GM23338 (cell line): ENCODE measurements around the gene PTGDR2. TPM values are rescaled to one million over a fixed set of nuclear protein-coding genes. Genes with fewer than 3 reads are reported as not detected.

ENCODE experiments used
- ATAC-seq: fragments of 200-7000 bp; cut with Tn5 transposase; 3 replicates; pipeline ENCODE4 v1.9.1; 2020
- DNase-seq: peaks from one replicate; pipeline ENCODE4 v3.0.0-alpha.2; 2015; ENCODE audit warnings: low spot score
- H2AFZ ChIP-seq: fragments of 200-600 bp; sonication (generic); 2 replicates; pipeline ENCODE4 v1.8.0; 2016; ENCODE audit warnings: antibody characterized with exemption, mild to moderate bottlenecking, moderate library complexity
- H3F3A ChIP-seq: fragments of 200-600 bp; sonication (generic); replicated peaks from 2 replicates; pipeline ENCODE4 v1.8.0; 2017; ENCODE audit warnings: antibody characterized with exemption, mixed run types, low read depth
- H3K27ac ChIP-seq: fragments of 200-600 bp; sonication (generic); 2 replicates; pipeline ENCODE4 v1.6.1; 2016; ENCODE audit warnings: low read depth
- H3K27me3 ChIP-seq: fragments of 200-600 bp; sonication (generic); 2 replicates; pipeline ENCODE4 v1.8.0; 2016; ENCODE audit warnings: mild to moderate bottlenecking, mixed run types, moderate library complexity; ENCODE audit not compliant: insufficient read depth
- H3K36me3 ChIP-seq: fragments of 200-600 bp; sonication (generic); 2 replicates; pipeline ENCODE4 v1.8.0; 2016; ENCODE audit warnings: mild to moderate bottlenecking; ENCODE audit not compliant: insufficient read depth
- H3K4me1 ChIP-seq: fragments of 200-600 bp; sonication (generic); 2 replicates; pipeline ENCODE4 v1.8.0; 2016; ENCODE audit warnings: mild to moderate bottlenecking, moderate library complexity; ENCODE audit not compliant: insufficient read depth
- H3K4me2 ChIP-seq: fragments of 200-600 bp; sonication (generic); 2 replicates; pipeline ENCODE4 v1.7.1; 2017; ENCODE audit warnings: mixed run types
- H3K4me3 ChIP-seq: fragments of 200-600 bp; sonication (generic); 2 replicates; pipeline ENCODE4 v1.6.1; 2016; ENCODE audit warnings: mixed run types
- H3K79me2 ChIP-seq: fragments of 200-600 bp; sonication (generic); replicated peaks from 2 replicates; pipeline ENCODE4 v1.8.0; 2017; ENCODE audit warnings: mild to moderate bottlenecking; ENCODE audit not compliant: insufficient read depth
- H3K9me2 ChIP-seq: fragments of 200-600 bp; sonication (generic); 2 replicates; pipeline ENCODE4 v1.8.0; 2017; ENCODE audit not compliant: insufficient read depth
- H4K20me1 ChIP-seq: fragments of 200-600 bp; sonication (generic); replicated peaks from 2 replicates; pipeline ENCODE4 v1.8.0; 2017; ENCODE audit warnings: mild to moderate bottlenecking; ENCODE audit not compliant: insufficient read depth
- H3K27ac Mint-ChIP-seq: 2 replicates; pipeline ENCODE4 v1.8.0; 2020; ENCODE audit warnings: inconsistent platforms, mild to moderate bottlenecking, moderate library complexity, mixed read lengths
- H3K27me3 Mint-ChIP-seq: 3 replicates; pipeline ENCODE4 v1.8.0; 2022; ENCODE audit warnings: low read depth, mild to moderate bottlenecking, moderate library complexity, mixed read lengths, inconsistent platforms; ENCODE audit not compliant: insufficient read depth, poor library complexity
- H3K36me3 Mint-ChIP-seq: 3 replicates; pipeline ENCODE4 v1.8.0; 2021; ENCODE audit warnings: low read depth, mild to moderate bottlenecking, inconsistent platforms, moderate library complexity, mixed read lengths
- H3K4me1 Mint-ChIP-seq: 3 replicates; pipeline ENCODE4 v1.8.0; 2020; ENCODE audit warnings: mild to moderate bottlenecking, inconsistent platforms, mixed read lengths
- H3K4me3 Mint-ChIP-seq: 3 replicates; pipeline ENCODE4 v1.8.0; 2021; ENCODE audit warnings: moderate library complexity, mild to moderate bottlenecking, inconsistent platforms, mixed read lengths
- H3K9me3 Mint-ChIP-seq: 3 replicates; pipeline ENCODE4 v1.8.0; 2020; ENCODE audit warnings: moderate library complexity, mild to moderate bottlenecking, inconsistent platforms, mixed read lengths
- CREB1 ChIP-seq: fragments of 250-450 bp; sonication (Bioruptor Pico); IDR thresholded peaks from 2 replicates; pipeline ENCODE4 v1.5.0; 2020; ENCODE audit warnings: low read depth, mild to moderate bottlenecking, moderate library complexity
- EZH2 ChIP-seq: fragments of 200-600 bp; sonication (generic); IDR thresholded peaks from one replicate; pipeline ENCODE4 v1.8.0; 2017; ENCODE audit warnings: antibody characterized with exemption, mild to moderate bottlenecking, low read depth; ENCODE audit not compliant: unreplicated experiment
- EZH2phosphoT487 ChIP-seq: fragments of 200-600 bp; sonication (generic); IDR thresholded peaks from one replicate; pipeline ENCODE4 v1.8.1; 2018; ENCODE audit warnings: antibody characterized with exemption; ENCODE audit not compliant: unreplicated experiment
- JUNB ChIP-seq: IDR thresholded peaks from one replicate; pipeline ENCODE4 v1.6.1; 2016; ENCODE audit warnings: antibody characterized with exemption; ENCODE audit not compliant: unreplicated experiment
- NANOG ChIP-seq: IDR thresholded peaks from 2 replicates; pipeline ENCODE4 v1.6.1; 2016; ENCODE audit warnings: antibody characterized with exemption, borderline replicate concordance
- POLR2AphosphoS5 ChIP-seq: IDR thresholded peaks from 2 replicates; pipeline ENCODE4 v1.6.1; 2016; ENCODE audit warnings: antibody characterized with exemption, low read depth
- ZNF114 ChIP-seq: fragments of 250-450 bp; sonication (Bioruptor Pico); IDR thresholded peaks from 2 replicates; pipeline ENCODE4 v1.5.0; 2020; ENCODE audit warnings: mild to moderate bottlenecking, moderate library complexity
- polyA plus RNA-seq: library from polyadenylated mRNA; unstranded; fragments of >200 nt; fragmentation: Nextera tagmentation; extraction: Ambion mirVana; gene quantifications from 2 replicates; pipeline ENCODE4 v1.2.1, GENCODE V29; 2016
- total RNA-seq: library from RNA; depleted of rRNA; stranded (reverse); fragments of >200 nt; shearing (Covaris generic); gene quantifications from 2 replicates; pipeline ENCODE4 v1.2.3, GENCODE V29; 2014
- TF ChIP-seq, protein P1 (sequence below): fragments of 250-450 bp; sonication (Bioruptor Pico); IDR thresholded peaks from 2 replicates; pipeline ENCODE4 v1.5.0; 2020; ENCODE audit warnings: mild to moderate bottlenecking, moderate library complexity
- TF ChIP-seq, protein P2 (sequence below): IDR thresholded peaks from 2 replicates; pipeline ENCODE4 v1.6.1; 2016; ENCODE audit warnings: antibody characterized with exemption

PTGDR2 gene
- total and polyA plus RNA-seq, 2 experiments from 2014 or later: 0.24 to 0.73 TPM

DNA sequence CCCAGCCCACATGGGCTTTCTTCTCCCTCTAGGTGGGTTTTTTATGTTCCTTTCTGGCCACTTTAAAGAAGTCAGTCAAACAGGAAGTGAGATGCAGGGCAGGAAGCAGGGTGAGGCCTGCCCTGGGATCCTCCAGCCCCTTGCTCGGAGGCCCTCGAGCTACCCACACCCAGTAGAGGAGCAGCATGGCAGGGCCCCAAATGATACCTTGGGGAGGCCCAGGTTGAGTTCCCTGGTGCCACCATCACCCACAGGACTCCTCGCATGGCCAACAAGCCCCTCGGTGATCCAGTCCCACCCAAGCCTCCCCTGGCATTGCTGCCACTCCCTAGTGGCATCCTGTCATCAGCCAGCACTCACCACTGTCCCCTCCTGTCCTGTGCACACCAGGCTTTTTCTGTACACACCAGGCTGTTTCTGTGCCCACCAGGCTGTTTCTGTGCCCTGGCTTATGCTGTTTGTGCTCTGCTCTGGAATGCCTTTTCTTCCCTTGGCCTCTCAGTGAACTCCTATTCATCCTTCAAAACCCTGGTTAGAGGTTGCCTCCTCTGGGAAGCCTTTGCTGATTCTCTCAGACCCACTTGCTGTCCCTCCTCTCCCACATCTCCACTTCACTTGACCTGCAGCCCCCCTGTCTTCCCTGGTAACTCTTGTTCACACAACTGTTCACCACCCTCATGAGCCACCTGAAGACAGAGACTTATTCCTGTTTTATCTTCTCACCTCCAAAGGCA, 3.1 kb upstream of the PTGDR2 start (continued):
- TF ChIP-seq, protein P1, sequence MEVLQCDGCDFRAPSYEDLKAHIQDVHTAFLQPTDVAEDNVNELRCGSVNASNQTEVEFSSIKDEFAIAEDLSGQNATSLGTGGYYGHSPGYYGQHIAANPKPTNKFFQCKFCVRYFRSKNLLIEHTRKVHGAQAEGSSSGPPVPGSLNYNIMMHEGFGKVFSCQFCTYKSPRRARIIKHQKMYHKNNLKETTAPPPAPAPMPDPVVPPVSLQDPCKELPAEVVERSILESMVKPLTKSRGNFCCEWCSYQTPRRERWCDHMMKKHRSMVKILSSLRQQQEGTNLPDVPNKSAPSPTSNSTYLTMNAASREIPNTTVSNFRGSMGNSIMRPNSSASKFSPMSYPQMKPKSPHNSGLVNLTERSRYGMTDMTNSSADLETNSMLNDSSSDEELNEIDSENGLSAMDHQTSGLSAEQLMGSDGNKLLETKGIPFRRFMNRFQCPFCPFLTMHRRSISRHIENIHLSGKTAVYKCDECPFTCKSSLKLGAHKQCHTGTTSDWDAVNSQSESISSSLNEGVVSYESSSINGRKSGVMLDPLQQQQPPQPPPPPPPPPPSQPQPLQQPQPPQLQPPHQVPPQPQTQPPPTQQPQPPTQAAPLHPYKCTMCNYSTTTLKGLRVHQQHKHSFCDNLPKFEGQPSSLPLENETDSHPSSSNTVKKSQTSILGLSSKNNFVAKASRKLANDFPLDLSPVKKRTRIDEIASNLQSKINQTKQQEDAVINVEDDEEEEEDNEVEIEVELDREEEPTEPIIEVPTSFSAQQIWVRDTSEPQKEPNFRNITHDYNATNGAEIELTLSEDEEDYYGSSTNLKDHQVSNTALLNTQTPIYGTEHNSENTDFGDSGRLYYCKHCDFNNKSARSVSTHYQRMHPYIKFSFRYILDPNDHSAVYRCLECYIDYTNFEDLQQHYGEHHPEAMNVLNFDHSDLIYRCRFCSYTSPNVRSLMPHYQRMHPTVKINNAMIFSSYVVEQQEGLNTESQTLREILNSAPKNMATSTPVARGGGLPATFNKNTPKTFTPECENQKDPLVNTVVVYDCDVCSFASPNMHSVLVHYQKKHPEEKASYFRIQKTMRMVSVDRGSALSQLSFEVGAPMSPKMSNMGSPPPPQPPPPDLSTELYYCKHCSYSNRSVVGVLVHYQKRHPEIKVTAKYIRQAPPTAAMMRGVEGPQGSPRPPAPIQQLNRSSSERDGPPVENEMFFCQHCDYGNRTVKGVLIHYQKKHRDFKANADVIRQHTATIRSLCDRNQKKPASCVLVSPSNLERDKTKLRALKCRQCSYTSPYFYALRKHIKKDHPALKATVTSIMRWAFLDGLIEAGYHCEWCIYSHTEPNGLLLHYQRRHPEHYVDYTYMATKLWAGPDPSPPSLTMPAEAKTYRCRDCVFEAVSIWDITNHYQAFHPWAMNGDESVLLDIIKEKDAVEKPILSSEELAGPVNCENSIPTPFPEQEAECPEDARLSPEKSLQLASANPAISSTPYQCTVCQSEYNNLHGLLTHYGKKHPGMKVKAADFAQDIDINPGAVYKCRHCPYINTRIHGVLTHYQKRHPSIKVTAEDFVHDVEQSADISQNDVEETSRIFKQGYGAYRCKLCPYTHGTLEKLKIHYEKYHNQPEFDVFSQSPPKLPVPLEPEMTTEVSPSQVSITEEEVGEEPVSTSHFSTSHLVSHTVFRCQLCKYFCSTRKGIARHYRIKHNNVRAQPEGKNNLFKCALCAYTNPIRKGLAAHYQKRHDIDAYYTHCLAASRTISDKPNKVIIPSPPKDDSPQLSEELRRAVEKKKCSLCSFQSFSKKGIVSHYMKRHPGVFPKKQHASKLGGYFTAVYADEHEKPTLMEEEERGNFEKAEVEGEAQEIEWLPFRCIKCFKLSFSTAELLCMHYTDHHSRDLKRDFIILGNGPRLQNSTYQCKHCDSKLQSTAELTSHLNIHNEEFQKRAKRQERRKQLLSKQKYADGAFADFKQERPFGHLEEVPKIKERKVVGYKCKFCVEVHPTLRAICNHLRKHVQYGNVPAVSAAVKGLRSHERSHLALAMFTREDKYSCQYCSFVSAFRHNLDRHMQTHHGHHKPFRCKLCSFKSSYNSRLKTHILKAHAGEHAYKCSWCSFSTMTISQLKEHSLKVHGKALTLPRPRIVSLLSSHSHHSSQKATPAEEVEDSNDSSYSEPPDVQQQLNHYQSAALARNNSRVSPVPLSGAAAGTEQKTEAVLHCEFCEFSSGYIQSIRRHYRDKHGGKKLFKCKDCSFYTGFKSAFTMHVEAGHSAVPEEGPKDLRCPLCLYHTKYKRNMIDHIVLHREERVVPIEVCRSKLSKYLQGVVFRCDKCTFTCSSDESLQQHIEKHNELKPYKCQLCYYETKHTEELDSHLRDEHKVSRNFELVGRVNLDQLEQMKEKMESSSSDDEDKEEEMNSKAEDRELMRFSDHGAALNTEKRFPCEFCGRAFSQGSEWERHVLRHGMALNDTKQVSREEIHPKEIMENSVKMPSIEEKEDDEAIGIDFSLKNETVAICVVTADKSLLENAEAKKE (CRISPR knock-in tag): no peak

DNA sequence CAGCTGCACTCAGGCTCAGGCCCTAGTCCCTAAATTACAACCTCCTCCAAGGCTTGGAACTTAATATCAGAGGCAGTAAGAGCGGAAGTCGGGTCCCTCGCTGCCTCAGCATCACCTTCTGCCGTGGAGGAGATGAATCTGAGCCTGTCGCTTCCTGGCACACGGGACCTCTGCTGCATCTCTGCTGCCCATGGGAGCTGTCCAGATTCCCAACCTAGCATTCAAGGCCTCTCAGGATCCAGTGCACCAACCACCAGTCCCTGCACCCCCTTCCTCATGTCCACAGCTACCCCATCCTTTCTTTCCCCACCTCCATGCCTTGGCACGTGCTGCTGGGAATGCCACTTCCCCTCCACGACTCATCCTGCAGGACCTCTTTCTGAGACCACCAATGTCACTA, 2.5 kb upstream of the PTGDR2 start:
- H3K4me1 Mint-ChIP-seq: no peaks in the 10 kb centered on the region
- TF ChIP-seq CREB1 (CRISPR knock-in tag): no peak
- no peak for TF ChIP-seq JUNB
- TF ChIP-seq EZH2: no peak
- no peak for TF ChIP-seq NANOG
- no peak for TF ChIP-seq ZNF114 (CRISPR knock-in tag)
- no peak for TF ChIP-seq EZH2phosphoT487
- TF ChIP-seq POLR2AphosphoS5: no peak
- TF ChIP-seq, protein P2, sequence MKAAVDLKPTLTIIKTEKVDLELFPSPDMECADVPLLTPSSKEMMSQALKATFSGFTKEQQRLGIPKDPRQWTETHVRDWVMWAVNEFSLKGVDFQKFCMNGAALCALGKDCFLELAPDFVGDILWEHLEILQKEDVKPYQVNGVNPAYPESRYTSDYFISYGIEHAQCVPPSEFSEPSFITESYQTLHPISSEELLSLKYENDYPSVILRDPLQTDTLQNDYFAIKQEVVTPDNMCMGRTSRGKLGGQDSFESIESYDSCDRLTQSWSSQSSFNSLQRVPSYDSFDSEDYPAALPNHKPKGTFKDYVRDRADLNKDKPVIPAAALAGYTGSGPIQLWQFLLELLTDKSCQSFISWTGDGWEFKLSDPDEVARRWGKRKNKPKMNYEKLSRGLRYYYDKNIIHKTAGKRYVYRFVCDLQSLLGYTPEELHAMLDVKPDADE: no peak

More for the DNA sequence above, 2.5 kb upstream of the PTGDR2 start:
- no peaks in the 10 kb centered on the region for H3K9me2 ChIP-seq
- Mint-ChIP-seq H3K36me3 (peaks cover under 1% of the 10 kb centered on the region; the same call in 2 of the 3 replicates), H3K9me3 (no peaks in the 10 kb centered on the region; the same call in 2 of the 3 replicates), H3K4me3 (no peak overlapping the region), H3K27me3 (peaks cover 11% of the 10 kb centered on the region), H3K27ac (no peak overlapping the region)
- no peaks in the 10 kb centered on the region for H4K20me1 ChIP-seq
- no peak overlapping the region for H3K4me3 ChIP-seq
- no peak overlapping the region for H3K4me2 ChIP-seq
- no peaks in the 10 kb centered on the region for H3K4me1 ChIP-seq
- H2AFZ ChIP-seq: no peak overlapping the region
- peaks cover 16% of the 10 kb centered on the region for H3K27me3 ChIP-seq
- ATAC-seq: no peak
- DNase-seq: no peak
- no peaks in the 10 kb centered on the region for H3K79me2 ChIP-seq
- no peak overlapping the region for H3K27ac ChIP-seq
- H3K36me3 ChIP-seq: no peaks in the 10 kb centered on the region
- no peaks in the 10 kb centered on the region for H3F3A ChIP-seq
